Hepatic stellate cell (primary cell): ENCODE data around the gene UBE2D3.

Source experiments
- DNase-seq: peaks from one replicate; pipeline ENCODE4 v3.0.0; 2011; ENCODE audit warnings: low spot score

Gene UBE2D3

DNA sequence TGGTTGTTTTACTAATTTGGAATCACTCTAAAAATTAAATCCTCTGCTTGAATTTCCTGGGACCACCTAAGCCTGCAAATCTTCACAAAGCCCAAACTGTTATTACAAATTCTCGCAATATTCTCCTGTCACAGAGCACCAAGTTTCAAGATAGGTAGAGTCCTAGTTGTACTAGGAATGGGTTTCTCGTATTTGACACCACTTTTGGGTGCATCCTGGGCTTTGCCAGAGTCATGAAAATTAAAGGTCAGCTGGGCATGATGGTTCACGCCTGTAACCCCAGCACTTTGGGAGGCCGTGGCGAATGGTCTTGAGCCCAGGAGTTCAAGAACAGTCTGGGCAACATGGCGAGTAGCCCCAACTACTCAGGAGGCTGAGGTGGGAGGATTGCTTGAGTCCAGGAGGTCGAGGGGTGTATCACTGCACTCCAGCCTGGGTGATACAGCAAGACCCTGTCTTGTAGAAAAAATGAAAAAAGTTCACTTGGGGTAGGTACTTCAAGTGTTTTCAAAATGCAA, 36.0 kb downstream of the UBE2D3 start:
- no peak for DNase-seq

DNA sequence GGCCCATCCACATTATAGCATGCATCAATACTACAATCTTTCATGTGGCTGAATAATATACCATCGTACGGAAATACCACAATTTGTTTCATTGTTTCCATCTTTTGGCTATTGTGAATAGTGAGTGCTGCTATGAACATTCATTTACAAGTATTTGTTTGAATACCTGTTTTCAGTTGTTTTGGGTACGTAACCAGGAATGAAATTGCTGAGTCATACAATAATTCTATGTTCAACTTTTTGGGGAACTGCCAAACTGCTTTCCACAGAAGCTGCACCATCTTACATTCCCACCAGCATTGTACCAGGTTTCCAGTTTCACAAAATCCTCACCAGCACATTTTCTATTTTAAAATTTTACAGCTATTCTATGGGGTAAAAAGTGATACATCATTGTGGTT, 38.0 kb downstream of the UBE2D3 start:
- DNase-seq, result no peak

DNA sequence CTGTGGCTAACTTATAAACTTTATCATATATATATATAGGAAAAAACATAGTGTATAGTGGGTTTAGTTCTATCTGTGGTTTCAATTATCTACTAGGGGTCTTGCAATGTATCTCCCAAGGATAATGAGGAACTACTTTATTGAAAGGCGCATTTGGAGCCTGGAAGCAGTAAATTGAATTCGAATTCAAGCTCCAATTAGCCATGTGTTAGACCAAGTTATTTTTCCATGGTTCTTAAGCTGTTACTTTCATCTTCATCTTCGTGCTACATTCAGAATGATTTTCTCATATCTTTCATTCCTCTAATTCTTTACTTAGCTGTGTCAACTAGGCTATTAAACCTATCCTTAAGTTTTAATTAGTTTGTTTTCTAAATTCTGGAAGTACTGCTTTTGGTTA, 39.4 kb downstream of the UBE2D3 start:
- DNase-seq, result no peak

DNA sequence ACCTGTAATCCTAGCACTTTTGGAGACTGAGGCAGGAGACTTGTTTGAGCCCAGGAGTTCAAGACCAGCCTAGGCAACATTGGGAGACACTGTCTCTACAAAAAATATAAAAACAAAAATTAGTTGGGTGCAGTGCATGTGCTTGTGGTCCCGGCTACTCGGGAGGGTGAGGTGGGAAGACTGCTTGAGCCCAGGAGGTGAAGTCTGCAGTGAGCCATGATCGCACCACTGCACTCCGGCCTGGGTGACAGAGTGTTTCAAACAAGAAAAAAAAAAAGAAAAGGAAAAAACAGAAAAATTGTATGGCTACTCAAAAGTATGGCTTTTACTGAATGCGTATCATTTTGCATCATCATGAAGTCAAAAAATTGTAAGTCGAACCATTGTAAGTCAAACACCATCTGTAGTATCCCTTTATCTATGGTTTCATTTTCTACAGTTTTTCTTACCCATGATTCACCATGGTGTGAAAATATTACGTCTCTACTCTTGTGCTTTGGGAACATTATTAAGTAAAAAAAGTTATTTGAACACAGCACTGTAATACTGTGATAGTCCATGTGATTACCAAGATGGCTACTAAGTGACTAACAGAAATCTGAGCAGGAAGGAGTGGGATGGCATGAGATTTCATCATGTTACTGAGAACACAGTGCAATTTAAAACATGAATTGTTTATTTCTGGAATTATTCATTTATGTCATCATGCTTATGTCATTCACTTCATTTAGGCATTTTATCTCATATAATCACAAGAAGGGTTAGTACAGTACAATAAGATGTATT, 40.1 kb downstream of the UBE2D3 start:
- no peak for DNase-seq

DNA sequence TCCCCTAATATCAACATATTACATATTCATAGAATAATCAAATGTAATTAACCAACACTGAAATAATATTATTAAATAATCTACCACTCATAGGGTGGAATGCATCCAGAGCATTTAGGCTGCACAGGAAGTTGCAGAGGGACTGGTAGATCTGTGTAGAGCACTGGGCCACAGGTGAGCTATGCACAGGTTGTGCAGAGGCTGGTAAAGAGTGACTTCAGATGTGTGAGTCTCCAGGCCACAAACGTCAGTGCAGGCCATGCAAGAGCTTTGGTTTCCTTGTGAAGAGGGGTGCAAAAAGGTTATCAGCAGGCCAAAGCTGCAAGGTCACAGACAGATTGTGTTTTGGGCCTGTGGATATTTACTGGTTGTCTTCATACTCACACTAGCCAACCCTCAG, 41.1 kb downstream of the UBE2D3 start:
- no peak for DNase-seq

DNA sequence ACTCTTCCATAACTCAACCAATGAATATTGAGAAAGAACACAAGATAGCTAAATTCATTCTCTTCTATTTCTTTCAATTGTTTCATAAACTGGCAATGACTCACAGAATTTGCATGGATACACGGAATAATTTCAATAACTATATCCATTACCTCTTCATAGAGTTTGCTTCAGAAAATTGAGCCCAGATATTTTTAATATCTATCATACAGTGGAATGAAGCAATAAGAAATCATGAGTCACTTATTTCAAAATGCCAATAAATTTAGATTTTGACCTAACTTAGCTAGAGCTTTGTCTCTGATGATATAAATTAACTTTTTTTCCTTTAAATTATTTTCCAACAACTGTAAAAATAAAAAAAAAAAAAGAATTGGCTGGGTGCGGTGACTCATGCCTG, 44.3 kb downstream of the UBE2D3 start:
- no peak for DNase-seq

DNA sequence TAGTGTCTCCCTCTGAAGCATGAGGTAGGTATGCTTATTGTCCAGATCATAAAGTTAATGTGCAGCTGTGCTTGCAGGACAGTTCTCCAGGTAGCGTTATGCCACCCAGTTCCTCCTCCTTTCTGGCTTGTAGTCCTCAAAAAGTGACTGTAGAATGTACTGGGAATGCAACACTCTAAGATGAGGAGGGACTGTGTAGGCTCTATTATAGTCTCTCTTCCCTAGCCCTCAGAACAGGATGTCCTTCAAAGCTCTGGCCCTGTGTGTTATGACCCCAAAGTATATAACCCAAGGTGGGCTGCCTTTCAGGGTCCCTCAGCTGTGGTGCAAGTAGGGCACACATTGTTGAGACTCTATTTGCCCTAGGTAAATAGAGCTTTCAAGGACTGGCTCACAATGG, 45.8 kb downstream of the UBE2D3 start:
- no peak for DNase-seq

DNA sequence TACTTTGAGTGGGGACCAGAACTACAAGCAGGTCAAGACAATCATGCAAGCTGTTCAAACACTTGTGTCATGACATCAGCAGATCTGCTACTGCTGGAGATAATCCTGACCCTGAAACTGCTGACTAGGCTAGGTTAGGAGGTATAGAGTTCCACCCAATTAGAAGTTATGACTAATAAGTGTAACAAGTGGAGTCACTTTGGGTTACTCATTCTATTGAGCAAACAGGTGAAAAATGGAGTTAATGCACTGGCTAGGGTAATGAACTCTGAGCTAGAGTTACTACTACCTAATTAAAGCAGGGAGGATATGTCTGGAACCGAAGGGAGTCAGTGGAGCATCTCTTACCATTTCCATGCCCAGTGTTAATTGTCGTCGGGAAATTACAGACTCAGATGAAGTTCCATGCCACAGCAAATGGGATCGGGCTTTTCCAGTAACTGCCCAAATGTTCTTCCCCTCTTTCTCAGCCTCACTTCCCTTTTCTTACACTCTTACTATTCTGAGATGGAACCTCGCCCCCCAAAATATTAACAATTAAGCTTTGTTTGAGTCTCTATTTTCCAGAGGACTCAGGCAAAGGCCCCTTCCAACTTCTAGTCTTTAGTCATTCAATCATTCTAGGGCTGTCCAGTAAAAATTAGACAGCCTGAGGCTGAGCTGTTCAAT, 46.7 kb downstream of the UBE2D3 start:
- DNase-seq, result no peak

DNA sequence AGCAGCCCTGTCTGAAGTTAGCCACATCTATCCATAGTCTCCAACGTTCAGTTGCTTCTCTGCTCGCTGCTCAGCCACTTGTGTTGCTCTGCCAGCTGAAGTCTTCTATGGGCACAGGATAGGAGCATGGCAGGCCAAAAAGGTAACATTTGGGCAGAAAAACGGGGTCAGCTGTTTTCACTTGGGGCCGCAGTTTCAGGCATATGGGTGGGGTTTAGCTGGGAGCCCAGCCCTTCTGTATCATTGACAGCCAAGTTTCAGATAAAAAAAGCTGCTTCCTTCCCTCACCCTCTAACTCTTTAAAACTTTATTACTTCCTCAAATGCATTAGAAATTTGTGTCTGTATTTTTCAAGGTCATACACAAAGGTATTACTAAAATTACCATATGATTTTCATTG, 48.1 kb downstream of the UBE2D3 start:
- DNase-seq, result no peak

DNA sequence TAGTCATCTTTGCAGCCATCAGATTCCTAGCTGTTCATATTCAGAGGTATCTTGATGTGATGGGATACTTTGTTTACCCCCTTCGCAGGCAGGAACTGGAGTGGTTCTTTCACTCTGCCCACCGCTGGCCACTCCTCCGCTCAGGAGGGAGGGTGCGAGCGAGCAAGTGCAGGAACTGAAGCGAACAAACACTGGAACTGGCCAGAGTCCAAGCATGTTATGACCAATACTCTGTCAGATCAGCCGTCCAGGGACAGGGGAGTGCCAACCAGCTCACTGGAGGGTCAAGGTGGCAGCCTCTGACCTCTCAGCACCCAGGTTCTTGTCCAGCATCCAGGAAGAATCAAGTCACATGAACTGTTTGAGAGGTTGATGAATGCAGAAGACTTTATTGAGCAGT, 48.6 kb downstream of the UBE2D3 start:
- DNase-seq, result no peak

DNA sequence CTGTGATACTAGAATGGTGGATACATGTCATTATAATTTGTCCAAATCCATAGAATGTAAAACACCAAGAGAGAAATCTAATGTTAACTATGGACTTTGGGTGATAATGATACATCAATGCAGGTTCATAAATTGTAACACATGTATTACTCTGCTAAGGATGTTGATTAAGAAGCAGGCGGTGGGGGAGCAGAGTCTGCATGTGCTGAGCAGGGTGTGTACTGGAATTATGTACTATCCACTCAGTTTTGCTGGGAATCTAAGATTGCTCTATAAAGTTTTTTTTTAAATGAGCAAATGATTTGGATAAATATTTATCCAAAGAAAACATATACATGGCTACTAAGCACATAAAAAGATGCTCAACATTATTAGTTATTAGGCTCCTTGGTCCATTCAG, 51.5 kb downstream of the UBE2D3 start:
- no peak for DNase-seq

DNA sequence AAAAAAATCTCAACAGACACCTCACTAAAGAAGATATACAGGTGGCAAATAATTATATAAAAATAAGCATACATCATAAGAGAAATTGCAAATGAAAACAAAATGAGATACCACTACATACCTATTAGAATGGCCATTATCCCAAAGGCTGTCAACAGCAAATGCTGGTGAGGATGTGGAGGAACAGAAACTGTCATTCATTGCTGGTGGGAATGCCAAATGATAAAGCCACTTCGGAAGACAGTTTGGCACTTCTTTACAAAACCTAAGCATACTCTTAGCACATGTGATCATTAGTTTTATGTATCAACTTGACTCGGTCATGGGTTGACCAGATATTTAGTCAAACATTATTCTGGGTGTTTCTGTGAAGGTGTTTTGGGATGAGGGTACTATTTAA, 53.1 kb downstream of the UBE2D3 start:
- DNase-seq, result no peak

DNA sequence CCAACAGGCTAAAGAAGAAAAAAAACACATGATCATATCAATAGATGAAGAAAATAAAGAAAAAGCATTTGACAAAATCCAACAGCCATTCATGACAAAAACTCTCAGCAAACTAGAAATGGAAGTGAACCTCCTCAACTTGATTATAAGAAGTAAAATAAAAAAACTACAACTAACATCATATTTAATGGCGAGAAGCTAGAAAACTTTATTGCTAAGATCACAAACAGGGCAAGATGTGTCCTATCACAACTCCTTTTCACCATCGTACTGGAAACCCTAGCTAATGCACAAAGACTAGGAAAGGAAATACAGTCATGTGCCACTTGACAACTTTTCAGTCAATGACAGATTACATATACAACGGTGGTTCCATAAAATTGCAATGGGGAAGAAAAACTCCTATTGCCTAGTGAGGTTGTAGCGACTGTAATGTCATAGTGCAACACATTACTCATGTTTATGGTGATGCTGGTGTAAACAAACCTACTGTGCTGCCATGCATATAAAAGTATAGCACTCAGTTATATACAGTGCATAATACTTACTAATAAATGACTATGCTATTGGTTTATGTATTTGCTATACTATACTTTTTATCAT, 54.5 kb downstream of the UBE2D3 start:
- DNase-seq, result no peak

DNA sequence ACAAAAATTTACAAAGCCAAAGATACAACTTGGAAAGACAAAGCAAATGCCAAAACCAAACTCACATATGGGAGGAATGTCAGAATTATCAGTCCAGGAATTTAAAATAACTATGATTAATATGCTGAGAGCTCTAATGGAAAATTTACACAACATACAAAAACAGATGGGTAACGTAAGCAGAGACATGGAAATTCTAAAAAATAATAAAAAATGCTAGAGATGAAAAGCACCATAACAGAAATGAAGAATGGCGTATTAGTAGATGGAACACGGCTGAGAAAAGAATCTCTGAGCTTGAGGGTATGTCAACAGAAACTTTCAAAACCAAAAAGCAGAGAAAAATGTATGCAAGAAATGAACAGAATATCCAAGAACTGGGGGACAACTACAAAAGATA, 62.5 kb downstream of the UBE2D3 start:
- no peak for DNase-seq

DNA sequence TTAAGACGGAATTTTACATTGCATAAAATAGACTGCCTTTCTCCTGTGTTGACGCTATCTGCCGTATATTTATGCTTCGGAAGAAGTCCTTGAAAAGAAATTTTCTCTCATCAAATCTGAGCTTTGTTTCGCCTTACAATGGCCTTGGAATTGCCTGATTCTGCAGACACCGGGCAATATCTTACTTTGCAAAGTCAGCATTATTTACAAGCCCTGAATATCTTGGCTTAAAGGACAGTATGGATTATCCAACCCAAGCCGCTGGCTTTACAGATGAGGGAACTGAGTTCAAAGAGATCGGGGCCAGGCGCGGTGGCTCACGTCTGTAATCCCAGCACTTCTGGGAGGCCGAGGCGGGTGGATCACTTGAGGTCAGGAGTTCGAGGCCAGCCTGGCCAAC, 65.4 kb downstream of the UBE2D3 start:
- no peak for DNase-seq

DNA sequence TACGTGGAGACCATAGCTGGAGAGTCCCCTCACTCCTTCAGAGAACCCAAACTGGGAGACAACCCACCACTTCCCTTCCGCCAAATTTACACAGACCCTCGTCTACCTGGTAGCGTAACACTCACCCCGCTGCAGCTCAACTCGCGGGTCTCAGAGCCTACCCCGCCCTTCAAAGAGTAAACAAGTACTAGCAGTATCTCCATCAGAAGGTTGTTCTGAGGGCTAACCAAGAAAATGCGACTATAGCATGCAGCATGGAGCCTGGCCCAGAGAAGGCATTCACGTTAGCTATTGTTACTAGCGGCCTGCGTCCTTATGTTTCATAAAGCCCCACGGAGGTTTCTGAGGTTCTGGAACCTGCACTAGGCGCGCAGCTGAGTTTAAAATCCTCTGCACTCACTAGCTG, 66.1 kb downstream of the UBE2D3 start:
- DNase-seq, result no peak

DNA sequence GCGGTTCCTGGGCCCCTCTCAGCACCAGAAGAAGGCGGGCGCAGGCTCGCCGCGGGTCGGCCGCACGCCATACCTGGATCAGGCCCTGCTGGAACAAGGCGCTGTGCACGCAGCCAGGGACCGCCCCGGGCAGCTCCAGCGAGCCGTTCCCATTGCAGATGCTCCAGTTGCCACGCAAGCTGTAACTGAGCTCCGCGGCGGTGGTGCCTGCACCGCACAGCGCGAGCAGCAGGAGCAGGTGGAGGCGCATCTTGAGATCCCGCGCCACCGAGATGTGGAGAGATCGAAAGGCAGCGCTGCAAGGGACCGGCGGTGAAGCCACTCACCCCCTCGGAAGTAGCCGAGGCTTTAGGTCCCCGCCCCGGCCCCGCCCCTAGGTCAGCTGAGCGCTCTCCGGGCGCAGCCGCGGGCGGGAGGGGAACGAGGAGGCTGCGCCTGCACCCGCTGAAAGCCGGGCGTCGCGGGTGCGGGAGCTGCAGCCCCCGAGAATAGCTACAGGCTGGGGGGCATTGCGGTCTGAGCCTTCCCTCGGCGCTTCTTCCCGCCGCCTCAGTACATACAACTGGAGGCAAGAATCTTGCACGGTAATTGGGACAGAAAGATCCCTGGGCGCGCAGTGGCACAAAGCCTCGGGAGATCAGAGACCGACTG, 66.6 kb downstream of the UBE2D3 start, which contains the start of gene MANBA:
Gene MANBA (minus strand): TSS at position 324 of the 651 bp plus-strand sequence. CDS start 74 bp downstream, at position 250.
- DNase-seq, result peak; percentile 91

DNA sequence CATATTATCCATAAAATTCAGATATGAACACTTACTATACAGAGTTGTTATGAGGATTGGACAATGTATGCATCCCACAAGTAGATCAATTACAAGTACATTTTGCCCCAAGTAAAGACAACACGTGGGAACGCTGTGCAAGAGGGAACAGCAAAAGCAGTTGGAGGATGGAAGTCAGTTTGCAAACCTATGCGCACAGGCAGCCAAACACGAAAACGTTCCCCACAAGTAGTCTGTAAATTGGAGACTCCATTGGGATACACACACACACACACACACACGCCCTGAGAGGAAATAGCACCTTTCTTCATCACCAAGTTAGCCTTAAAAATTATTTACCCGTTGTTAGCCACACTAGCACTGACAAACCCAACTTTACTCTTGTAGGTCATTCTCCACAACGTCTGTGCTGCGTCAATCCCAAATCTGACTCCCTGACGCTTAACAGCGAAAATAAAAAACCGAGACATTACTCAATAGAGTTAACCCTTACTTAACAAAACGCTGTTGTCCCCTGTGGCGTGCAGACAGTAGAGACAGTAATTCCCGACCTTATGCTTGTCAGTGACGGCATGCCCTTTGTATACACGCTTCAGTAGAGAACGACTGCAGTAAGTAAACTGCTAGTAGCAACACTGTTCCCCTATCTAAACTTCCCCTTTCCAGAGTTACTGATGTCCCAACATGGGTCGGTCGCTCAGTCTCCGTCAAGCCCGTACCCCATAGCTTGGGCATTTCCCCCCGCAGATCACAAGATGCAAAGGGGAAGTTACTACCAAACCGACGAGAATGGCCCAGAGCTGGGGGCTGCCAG, 67.3 kb downstream of the UBE2D3 start:
- peak; percentile 35 for DNase-seq

DNA sequence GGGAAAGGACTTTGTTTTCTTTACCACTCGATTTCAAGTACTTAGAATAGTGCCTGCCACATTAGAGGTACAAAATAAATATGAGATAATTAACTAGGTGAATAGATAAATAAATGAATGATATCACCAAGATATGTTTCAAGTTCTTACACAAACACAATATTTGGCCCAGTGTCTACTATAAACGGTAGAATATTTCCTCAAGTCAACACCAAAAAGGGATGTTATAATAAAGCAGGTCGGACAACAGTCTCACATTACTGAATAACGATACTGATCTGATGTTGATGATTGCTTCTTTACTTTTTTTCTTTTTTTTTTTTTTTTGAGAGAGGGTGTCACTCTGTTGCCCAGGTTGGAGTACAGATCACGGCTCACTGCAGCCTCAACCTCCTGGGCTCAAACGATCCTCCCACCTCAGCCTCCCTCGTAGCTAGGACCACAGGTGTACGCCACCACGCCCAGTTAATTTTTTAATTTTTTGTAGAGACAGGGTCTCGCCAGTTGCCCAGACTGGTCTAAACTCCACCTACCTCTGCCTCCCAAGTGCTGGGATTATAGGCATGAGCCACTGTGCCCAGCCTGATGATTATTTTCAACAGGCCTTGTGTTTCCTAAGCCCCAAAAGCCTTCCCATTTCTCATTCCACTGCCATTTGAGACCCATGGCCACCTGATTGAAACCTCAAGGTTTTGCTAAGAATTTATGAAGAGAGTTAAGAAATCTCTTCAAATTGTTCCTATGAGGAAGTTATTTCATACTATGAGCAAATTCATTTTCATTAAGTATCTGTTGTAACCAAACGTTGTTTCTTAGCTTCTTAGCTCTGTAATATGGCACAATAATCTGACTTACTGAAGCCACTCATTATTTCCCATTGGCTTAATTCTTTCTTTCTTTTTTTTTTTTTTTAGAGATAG, 68.8 kb downstream of the UBE2D3 start:
- no peak for DNase-seq

DNA sequence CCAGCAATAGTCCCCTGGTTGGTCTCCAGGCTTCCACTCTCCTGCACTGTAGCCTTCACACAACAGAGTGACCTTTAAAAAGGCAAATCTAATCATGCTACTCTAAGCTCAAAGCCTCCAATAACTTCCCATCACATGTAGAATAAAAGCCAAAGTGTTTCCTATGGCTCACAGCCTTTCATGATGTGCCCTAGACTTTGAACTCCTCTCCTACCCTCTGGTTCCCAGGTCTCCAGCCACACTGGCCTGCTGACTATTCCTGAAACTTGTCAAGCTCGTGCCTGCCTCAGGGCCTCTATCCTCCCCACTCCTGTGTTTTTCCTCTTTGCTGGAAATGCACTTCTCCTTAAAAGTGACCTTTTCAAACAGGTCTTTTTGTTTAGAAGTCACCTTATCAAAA, 69.7 kb downstream of the UBE2D3 start:
- no peak for DNase-seq

DNA sequence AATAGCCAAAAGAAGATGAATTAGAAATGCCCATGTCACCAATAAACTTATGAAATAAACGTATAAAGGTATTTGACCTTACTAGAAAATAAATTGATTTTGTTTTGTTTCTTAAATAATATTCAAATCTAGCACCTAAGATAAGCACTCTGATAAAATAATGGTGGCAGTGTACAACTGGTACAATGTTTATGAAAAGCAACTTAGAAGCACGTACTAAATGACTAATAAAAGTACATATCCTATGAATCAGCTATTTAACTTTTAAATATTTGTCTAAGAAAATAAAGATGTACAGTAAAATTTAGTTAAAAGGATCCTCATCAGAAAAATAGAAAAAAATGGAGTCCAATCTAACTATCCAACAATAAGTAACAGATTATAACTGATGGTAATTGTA, 73.3 kb downstream of the UBE2D3 start:
- peak; percentile 12 for DNase-seq
